ENCODE measurements around the gene ZSCAN18. TPM values are rescaled to one million over a fixed set of nuclear protein-coding genes. Genes with fewer than 3 reads are reported as not detected.

Gene ZSCAN18
- polyA plus RNA-seq, 3 donors = 1.1 to 4.1 (median 2.3) TPM

DNA sequence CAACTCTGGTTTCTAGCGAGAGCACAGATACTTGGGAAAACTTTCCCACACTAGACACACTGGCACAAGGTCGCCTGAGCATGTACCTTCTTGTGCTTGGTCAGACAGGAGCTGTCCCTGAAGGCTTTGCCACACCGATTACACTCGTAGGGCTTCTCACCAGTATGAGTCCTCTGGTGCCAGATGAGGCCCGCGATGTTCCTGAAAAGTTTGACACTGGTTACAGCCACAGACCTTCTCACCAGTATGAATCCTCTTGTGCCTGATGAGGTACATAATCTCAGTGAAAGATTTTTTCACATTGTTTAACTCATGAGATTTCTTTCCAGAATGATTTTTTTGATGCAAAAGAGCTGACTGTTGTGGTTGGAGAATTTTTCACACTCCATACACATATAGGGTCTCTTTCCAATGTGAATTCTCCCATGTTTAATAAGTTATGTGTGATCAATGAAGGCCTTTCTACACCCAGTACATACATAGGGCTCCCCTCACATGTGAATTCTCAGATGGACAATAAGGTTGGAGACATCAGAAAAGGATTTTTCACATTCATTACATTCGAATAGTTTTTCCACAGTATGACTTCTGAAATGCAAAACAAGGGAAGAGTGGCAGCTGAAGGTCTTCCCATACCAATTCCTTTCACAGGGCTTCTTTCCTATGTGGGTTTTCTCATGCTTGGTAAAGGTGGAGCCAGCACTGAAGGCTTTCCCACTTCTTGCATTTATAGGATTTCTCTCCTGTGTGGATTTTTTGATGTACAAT is 9.9 kb upstream of the ZSCAN18 start:
- no peak overlapping the region for H2AFZ ChIP-seq (ENCODE audit: insufficient read depth, low read depth, low read length, poor library complexity, severe bottlenecking)
- H3K4me3 ChIP-seq (replicated peaks in 1 of 3; ENCODE audit: low read depth in 2 of 3, low read length in 3 of 3) = peak overlapping the region in 1 of 3 experiments; percentile 31
- H3K36me3 Mint-ChIP-seq = no peaks in the 10 kb centered on the region
- no peak overlapping the region for H3K9ac ChIP-seq (ENCODE audit: insufficient read depth, low read length, poor library complexity, severe bottlenecking)
- no peak for DNase-seq
- H3K36me3 ChIP-seq (replicated peaks in 1 of 2; ENCODE audit: control insufficient read depth in 1 of 2, insufficient read depth in 2 of 2, low read length in 2 of 2) = no peaks in the 10 kb centered on the region
- no peak overlapping the region for H3K27ac Mint-ChIP-seq
- H3K79me2 ChIP-seq (ENCODE audit: insufficient read depth, low read length) = no peaks in the 10 kb centered on the region
- H3K4me2 ChIP-seq (replicated peaks; ENCODE audit: extremely low read depth, low read length, poor library complexity, severe bottlenecking) = no peak overlapping the region
- no peaks in the 10 kb centered on the region for H3K27me3 ChIP-seq (ENCODE audit: control insufficient read depth in 2 of 2, insufficient read depth in 2 of 2, low read length in 2 of 2)
- H3K27ac ChIP-seq (ENCODE audit: low read depth in 1 of 2, low read length in 2 of 2) = no peak overlapping the region
- no peaks in the 10 kb centered on the region for H3K4me1 Mint-ChIP-seq
- H3K9me3 ChIP-seq (replicated peaks in 1 of 2; ENCODE audit: control insufficient read depth in 1 of 2, insufficient read depth in 1 of 2, low read length in 2 of 2) = peaks cover 83 to 96% of the 10 kb centered on the region in 2 donors
- H3K4me3 Mint-ChIP-seq = no peak overlapping the region
- intact Hi-C loops (cut with micrococcal nuclease) = no loop called here
- H3K9me3 Mint-ChIP-seq = peaks cover 36 to 96% (median 92%) of the 10 kb centered on the region in 7 donors
- peaks cover 0 to 1% (median 0%) of the 10 kb centered on the region in 3 donors for H3K27me3 Mint-ChIP-seq (ENCODE audit: low read depth in 3 of 3)
- WGBS (ENCODE audit: insufficient coverage) = 94% methylated on average over 2 of the region's 7 CpGs
- TF ChIP-seq, protein P1, sequence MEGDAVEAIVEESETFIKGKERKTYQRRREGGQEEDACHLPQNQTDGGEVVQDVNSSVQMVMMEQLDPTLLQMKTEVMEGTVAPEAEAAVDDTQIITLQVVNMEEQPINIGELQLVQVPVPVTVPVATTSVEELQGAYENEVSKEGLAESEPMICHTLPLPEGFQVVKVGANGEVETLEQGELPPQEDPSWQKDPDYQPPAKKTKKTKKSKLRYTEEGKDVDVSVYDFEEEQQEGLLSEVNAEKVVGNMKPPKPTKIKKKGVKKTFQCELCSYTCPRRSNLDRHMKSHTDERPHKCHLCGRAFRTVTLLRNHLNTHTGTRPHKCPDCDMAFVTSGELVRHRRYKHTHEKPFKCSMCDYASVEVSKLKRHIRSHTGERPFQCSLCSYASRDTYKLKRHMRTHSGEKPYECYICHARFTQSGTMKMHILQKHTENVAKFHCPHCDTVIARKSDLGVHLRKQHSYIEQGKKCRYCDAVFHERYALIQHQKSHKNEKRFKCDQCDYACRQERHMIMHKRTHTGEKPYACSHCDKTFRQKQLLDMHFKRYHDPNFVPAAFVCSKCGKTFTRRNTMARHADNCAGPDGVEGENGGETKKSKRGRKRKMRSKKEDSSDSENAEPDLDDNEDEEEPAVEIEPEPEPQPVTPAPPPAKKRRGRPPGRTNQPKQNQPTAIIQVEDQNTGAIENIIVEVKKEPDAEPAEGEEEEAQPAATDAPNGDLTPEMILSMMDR (IDR thresholded peaks at IDR 0.05) = no peak
- H3K4me1 ChIP-seq (ENCODE audit: control insufficient read depth in 1 of 2, insufficient read depth in 2 of 2, low read length in 2 of 2) = no peaks in the 10 kb centered on the region
- no peaks in the 10 kb centered on the region for H4K20me1 ChIP-seq (ENCODE audit: insufficient read depth, low read length)

DNA sequence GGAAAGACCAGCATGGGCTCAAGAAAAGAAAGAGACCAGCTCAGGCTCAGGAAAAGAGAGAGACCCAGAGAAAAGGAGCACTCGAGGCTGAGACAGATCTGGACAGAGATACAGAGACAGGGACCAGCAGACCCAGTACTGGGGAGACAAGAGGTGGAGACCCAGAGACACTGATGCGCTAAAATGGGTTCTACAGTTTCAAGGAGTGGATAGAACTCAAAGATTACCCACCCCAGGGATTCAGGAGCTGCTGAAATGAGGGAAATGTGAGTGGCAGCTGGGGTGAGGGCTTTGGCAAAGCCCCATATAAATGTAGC is 609 bp upstream of the ZSCAN18 start:
- Histone ChIP-seq H3K9ac (ENCODE audit: insufficient read depth, low read length, poor library complexity, severe bottlenecking) (peak overlapping the region; percentile 76), H3K36me3 (replicated peaks in 1 of 2; ENCODE audit: control insufficient read depth in 1 of 2, insufficient read depth in 2 of 2, low read length in 2 of 2) (no peaks in the 10 kb centered on the region), H3K4me2 (replicated peaks; ENCODE audit: extremely low read depth, low read length, poor library complexity, severe bottlenecking) (peak overlapping the region; percentile 81), H3K4me1 (ENCODE audit: control insufficient read depth in 1 of 2, insufficient read depth in 2 of 2, low read length in 2 of 2) (peaks cover 12 to 14% of the 10 kb centered on the region in 2 donors), H3K79me2 (ENCODE audit: insufficient read depth, low read length) (no peaks in the 10 kb centered on the region), H3K27me3 (ENCODE audit: control insufficient read depth in 2 of 2, insufficient read depth in 2 of 2, low read length in 2 of 2) (no peaks in the 10 kb centered on the region), H3K27ac (ENCODE audit: low read depth in 1 of 2, low read length in 2 of 2) (peak overlapping the region; percentile 84 to 90), H3K9me3 (replicated peaks in 1 of 2; ENCODE audit: control insufficient read depth in 1 of 2, insufficient read depth in 1 of 2, low read length in 2 of 2) (peaks cover 88 to 89% of the 10 kb centered on the region in 2 donors), H4K20me1 (ENCODE audit: insufficient read depth, low read length) (no peaks in the 10 kb centered on the region), H3K4me3 (replicated peaks in 1 of 3; ENCODE audit: low read depth in 2 of 3, low read length in 3 of 3) (peak overlapping the region; percentile 60 to 79 (median 68)), H2AFZ (ENCODE audit: insufficient read depth, low read depth, low read length, poor library complexity, severe bottlenecking) (peak overlapping the region; percentile 83)
- TF ChIP-seq, protein P1 (IDR thresholded peaks at IDR 0.05) = no peak
- Mint-ChIP-seq H3K4me3 (peak overlapping the region; percentile 79 to 94), H3K9me3 (peaks cover 43 to 94% (median 88%) of the 10 kb centered on the region in 7 donors), H3K36me3 (peaks cover 0 to 4% of the 10 kb centered on the region in 2 donors), H3K27me3 (ENCODE audit: low read depth in 3 of 3) (peaks cover 0 to 7% (median 2%) of the 10 kb centered on the region in 3 donors), H3K27ac (peak overlapping the region; percentile 97 to 99 (median 98)), H3K4me1 (peaks cover 10% of the 10 kb centered on the region)
- no peak for DNase-seq
- intact Hi-C loops (cut with micrococcal nuclease) = loop anchor here in 1 of 2 donors (2.0 kb wide), 1 partner anchor 52 kb away; the partner anchor contains the start of gene ZNF329
- WGBS (ENCODE audit: insufficient coverage) = 0% methylated on average over 1 of the region's 2 CpGs
